ENCODE data around the gene PROX2. TPM values are rescaled to one million over a fixed set of nuclear protein-coding genes. Genes with fewer than 3 reads are reported as not detected.
A peak's percentile ranks its signal among the peaks of the same experiment; 100 is the strongest.

Gene PROX2
- total and polyA plus RNA-seq, 7 donors = not detected

- WGBS, 3 donors = 79 to 81% (median 80%) methylated on average over 9 of the region's 9 CpGs
- H3K9me3 ChIP-seq = no peaks in the 10 kb centered on the region
- no peak overlapping the region for H3K4me3 ChIP-seq
- H3K4me1 ChIP-seq = no peaks in the 10 kb centered on the region
- no peaks in the 10 kb centered on the region for H3K36me3 ChIP-seq (ENCODE audit: insufficient read depth in 1 of 2, low read depth in 1 of 2)
- ATAC-seq (no peak), DNase-seq (no peak)
- TF ChIP-seq CTCF (IDR thresholded peaks at IDR 0.05) = no peak
- no peak overlapping the region for H3K27ac ChIP-seq
- intact Hi-C loops (cut with DNase I) = loop anchor here in 1 of 2 donors (5.0 kb wide), 2 partner anchors 44 to 224 kb away; no protein-coding TSS in a partner anchor
- H3K27me3 ChIP-seq (ENCODE audit: insufficient read depth in 3 of 3, low read length in 2 of 3) = no peaks in the 10 kb centered on the region
Observed at GRCh38 chr14:74863274-74863673, 12.7 kb downstream of the PROX2 start.

DNA sequence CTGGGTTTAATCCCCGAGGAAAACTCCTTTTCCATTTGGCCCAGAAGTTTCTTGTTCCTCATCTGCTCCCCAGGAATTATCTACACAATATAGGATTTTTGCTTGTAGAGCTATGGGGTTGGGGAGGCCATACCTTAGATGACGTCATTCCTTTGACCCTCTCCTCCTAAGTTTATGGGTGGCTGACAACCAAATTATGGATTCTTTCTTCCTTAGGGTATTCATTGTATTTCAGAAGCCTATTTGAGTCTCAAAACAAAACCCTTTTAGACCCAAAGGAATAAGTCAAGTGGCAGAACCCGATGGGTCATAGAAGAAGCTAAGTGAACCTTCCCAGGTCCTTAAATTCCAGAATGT, 14.2 kb downstream of the PROX2 start:
- H3K27me3 ChIP-seq (ENCODE audit: insufficient read depth in 3 of 3, low read length in 2 of 3) = no peaks in the 10 kb centered on the region
- 68 to 83% (median 75%) methylated on average over 3 of the region's 3 CpGs for WGBS, 3 donors

GRCh38 chr14:74860899-74861733, 14.8 kb downstream of the PROX2 start:
- peak; percentile 86 for TF ChIP-seq CTCF (IDR thresholded peaks at IDR 0.05)
- no peaks in the 10 kb centered on the region for H3K27me3 ChIP-seq (ENCODE audit: insufficient read depth in 3 of 3, low read length in 2 of 3)
- 23 to 25% (median 24%) methylated on average over 7 of the region's 7 CpGs for WGBS, 3 donors
- ATAC-seq (peak; percentile 63 to 81 (median 71)), DNase-seq (peak; percentile 90 to 94)
- no peak overlapping the region for H3K27ac ChIP-seq
- peaks cover 8% of the 10 kb centered on the region for H3K4me1 ChIP-seq
- H3K9me3 ChIP-seq = no peaks in the 10 kb centered on the region
- H3K4me3 ChIP-seq = no peak overlapping the region
- H3K36me3 ChIP-seq (ENCODE audit: insufficient read depth in 1 of 2, low read depth in 1 of 2) = no peaks in the 10 kb centered on the region
- intact Hi-C loops (cut with DNase I) = loop anchor here (1.0 to 5.0 kb wide), 3 partner anchors 45 to 226 kb away; no protein-coding TSS in a partner anchor

More for the DNA sequence above, 14.2 kb downstream of the PROX2 start:
- DNase-seq = no peak
- Histone ChIP-seq H3K27ac (no peak overlapping the region), H3K4me3 (no peak overlapping the region), H3K9me3 (no peaks in the 10 kb centered on the region), H3K36me3 (ENCODE audit: insufficient read depth in 1 of 2, low read depth in 1 of 2) (no peaks in the 10 kb centered on the region), H3K4me1 (peaks cover 2% of the 10 kb centered on the region)
- TF ChIP-seq CTCF (IDR thresholded peaks at IDR 0.05) = no peak
- no peak for ATAC-seq
- intact Hi-C loops (cut with DNase I) = loop anchor here (1.0 to 5.0 kb wide), 3 partner anchors 45 to 226 kb away; no protein-coding TSS in a partner anchor

DNA sequence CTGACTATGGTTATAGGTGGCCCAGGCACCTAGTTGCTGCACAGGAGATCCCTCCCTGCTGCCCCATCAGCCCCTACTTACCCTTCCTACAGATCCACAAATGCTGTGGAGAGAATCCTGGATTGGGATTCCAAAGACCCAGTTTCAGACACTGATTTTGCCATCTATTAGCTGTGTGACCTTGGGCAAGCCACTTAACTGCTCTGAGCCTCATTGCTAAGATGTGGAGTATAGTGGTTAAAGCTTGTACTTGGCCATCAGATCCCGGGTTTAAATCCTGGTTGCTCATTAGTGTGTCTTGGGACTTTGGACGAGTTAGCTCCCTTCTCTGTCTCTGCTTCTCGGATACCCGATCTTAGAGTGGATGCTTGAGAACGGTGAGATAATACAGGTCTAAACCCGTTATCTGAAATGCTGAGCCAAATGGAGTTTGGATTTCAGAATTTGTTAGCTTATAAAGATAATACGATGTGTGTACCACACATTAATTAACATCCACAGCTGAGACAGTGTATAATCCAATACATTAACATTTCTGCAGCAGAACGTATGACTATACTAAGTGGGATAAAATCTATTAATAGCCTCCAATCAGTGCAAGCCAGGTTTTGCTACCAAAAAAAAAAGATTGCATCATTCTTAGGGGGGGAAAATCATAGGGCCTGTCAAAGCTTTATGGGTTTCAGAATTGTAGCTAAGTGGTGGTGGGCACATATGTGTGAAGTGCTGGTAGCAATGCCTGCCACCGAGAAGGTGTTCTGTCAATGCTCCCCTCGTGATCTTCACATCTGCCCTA, 16.0 kb downstream of the PROX2 start:
- Histone ChIP-seq H3K4me1 (peaks cover 13% of the 10 kb centered on the region), H3K4me3 (no peak overlapping the region), H3K27me3 (ENCODE audit: insufficient read depth in 3 of 3, low read length in 2 of 3) (no peaks in the 10 kb centered on the region), H3K27ac (no peak overlapping the region), H3K9me3 (no peaks in the 10 kb centered on the region), H3K36me3 (ENCODE audit: insufficient read depth in 1 of 2, low read depth in 1 of 2) (no peaks in the 10 kb centered on the region)
- WGBS, 3 donors = 55 to 57% (median 55%) methylated on average over 10 of the region's 10 CpGs
- intact Hi-C loops (cut with DNase I) = loop anchor here (2.0 to 5.0 kb wide), 3 partner anchors 47 to 229 kb away; no protein-coding TSS in a partner anchor
- ATAC-seq = no peak
- no peak for TF ChIP-seq CTCF (IDR thresholded peaks at IDR 0.05)
- no peak for DNase-seq

All from psoas muscle (tissue), 8 donors.